NCI-H524 treated with DMSO at 0.1 percent for 48 hours (cell line): ENCODE measurements around the gene RNF19B.
"Not testable (repeated sequence)": the region's sequence is repeated elsewhere in the genome, so short reads cannot be mapped to it uniquely, and the experiment has no call there.

ENCODE experiments used
- DNase-seq: peaks from one replicate; lab custom pipeline; 2025; lab: John Stamatoyannopoulos, UW

The RNF19B gene, protein sequence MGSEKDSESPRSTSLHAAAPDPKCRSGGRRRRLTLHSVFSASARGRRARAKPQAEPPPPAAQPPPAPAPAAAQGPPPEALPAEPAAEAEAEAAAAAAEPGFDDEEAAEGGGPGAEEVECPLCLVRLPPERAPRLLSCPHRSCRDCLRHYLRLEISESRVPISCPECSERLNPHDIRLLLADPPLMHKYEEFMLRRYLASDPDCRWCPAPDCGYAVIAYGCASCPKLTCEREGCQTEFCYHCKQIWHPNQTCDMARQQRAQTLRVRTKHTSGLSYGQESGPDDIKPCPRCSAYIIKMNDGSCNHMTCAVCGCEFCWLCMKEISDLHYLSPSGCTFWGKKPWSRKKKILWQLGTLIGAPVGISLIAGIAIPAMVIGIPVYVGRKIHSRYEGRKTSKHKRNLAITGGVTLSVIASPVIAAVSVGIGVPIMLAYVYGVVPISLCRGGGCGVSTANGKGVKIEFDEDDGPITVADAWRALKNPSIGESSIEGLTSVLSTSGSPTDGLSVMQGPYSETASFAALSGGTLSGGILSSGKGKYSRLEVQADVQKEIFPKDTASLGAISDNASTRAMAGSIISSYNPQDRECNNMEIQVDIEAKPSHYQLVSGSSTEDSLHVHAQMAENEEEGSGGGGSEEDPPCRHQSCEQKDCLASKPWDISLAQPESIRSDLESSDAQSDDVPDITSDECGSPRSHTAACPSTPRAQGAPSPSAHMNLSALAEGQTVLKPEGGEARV

DNA sequence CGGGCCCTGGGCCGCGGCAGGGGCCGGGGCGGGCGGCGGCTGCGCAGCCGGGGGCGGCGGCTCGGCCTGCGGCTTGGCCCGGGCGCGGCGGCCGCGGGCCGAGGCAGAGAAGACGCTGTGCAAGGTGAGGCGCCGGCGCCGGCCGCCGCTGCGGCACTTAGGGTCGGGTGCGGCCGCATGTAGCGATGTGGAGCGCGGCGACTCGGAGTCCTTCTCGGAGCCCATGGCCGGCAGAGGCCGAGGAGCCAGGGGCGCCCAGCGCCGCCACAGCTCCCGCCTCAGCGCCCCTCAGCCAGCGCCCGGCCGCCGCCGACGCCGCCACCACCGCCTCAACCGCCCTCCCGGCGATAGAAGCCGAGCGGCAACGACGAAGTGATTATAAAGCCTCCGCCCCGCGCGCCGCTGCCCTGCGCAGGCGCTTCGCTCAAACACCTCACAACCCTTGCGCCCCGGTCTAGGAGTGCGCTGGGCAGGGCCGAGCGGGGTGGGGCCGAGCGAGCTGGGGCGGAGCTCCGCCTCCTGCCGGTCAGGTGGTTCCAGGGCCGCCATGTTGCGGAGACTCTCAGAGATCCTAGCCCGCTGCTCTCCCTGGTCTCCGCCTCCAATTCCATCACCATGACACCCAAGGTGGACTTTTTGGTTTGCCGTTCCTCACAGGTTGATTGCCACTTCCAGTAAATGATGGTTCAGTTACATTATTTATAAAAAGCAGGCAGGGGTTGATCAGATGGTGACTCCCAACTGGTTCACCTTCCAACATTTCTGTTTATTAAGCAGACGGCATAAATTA is at the start of gene RNF19B:
Gene RNF19B (minus strand): TSS at position 349 of the 790 bp plus-strand sequence. CDS start 124 bp downstream, at position 225.
- DNase-seq: peak; percentile 58

DNA sequence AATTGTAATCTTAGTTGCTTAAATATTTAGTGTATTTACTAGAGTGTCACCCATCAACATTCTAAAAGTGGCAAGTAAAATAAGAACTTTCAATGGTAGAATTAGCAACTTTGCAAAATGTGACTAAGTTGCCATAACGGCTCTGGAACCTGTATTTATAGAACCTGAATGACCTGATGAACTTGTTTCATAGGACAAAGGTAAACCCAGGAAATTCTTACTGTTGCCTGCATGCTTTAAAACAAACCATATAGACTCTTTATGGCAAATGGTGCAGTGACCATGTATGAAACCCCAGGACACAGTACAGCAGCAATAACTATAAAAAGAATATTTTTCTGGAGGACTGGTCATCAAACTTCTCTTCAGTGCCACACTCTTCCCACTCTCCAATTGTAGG is 49.2 kb upstream of the RNF19B start:
- no peak for DNase-seq

DNA sequence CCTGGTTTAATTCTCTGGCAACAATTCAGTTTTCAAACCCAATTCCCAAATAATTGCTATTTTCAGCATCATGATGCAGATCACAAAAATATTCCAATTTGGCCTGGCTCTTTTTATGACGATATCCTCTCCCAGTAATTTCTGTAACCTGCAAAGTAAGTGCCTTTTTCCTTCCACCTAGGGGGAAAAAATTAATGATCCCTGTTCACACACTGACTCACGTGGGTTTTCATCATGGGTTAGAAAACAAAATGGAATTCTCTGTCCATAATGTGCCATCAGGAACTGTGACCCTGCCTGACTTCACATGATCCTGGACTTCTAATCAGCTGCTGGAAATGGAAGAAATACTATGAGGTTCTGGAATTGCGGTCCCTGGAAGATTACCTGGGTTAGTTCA is 47.6 kb upstream of the RNF19B start:
- DNase-seq: no peak

DNA sequence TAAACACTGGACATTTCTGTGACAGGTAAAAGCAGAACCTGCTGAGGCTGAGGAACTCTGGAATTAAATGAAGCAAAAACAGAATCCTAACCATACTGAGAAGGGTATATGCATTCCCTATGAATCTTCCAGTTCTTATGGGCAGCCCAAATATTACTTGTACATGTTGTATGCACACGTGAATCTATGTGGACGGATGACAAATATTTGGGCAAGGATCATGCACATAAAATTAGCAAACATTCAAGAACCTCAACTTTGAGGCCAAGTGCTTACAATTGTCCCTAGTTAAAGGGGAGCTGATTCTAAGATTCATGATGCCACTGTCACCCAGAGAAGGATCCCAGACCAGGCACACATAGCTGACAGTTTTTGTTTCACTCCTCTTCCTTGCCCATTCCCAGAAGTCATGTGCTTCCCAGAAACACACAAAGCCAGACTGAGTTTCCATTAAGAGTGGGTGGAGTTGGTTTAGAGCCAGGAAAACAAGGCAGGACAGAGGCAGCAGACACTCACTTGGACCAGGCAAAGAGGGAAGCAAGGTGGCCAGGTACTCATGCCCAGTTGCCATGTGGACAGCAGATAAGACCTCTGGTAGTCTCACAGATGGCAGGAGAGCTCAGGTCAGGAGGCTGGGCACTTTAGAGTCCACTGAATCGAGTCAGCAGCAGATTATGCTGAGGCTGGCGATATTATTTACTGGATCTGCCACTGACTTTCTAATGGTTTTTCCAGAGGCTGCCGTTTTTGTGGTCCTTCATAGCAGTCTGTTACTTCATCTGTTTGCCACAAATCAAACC is 46.5 kb upstream of the RNF19B start:
- no peak for DNase-seq

DNA sequence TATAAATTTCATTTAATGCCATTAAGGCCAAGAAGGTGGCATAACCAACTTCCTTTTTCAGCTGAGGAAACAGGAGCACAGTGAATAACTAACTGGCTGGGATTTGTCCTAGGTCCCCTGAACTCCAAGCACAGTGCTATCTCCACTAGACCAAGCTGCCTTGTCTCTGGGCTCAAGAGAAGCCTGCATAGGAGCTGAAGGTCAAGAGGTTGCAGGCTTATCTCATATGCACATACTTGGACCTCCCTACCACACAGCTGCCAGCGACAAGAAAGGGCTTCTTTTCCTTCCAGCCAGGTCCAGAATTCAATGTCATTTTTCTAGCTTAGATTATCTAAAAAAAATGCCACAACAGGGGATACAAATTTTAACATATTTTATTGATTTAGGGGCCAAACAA is 45.0 kb upstream of the RNF19B start:
- DNase-seq: no peak

DNA sequence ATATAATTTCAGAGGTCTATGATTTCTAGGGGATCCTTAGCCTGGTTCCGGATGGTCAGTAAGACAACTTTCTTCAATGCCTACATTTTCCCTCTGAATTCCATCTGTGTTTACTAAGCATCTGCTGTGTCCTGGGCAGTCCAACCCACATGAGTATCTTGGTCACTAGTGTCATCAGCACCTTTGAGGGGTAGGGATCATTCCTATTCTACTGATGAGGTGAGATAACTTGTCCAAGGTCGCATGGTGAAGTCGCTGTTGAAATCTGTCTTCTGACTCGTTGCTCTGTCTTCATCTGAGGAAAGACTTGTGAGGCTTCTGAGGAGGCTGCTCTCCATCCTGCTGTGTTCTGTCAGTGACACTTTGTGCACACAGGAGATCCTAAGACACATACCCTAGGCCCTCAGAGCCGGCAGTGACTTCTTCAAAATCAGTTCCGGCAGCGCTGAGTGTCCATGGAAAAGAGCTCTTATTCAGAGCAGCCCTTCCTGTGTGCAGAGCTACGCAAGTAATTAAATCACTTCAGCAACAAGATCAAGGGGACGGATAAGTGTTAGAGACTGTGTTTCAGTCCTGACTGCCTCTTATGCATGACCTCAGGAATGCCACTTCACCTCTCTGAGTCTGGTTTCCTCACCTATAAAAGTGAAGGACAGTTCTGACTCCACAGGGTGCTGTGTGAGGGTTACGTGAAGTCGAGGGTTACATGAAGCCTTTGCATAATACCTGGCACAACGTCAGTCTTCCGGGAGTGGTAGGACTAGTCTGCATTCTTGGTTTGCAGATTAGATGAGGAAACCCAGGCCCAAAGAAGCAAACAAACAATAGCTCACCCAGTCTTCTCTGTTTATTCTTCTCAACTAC is 43.7 kb upstream of the RNF19B start:
- no peak for DNase-seq

DNA sequence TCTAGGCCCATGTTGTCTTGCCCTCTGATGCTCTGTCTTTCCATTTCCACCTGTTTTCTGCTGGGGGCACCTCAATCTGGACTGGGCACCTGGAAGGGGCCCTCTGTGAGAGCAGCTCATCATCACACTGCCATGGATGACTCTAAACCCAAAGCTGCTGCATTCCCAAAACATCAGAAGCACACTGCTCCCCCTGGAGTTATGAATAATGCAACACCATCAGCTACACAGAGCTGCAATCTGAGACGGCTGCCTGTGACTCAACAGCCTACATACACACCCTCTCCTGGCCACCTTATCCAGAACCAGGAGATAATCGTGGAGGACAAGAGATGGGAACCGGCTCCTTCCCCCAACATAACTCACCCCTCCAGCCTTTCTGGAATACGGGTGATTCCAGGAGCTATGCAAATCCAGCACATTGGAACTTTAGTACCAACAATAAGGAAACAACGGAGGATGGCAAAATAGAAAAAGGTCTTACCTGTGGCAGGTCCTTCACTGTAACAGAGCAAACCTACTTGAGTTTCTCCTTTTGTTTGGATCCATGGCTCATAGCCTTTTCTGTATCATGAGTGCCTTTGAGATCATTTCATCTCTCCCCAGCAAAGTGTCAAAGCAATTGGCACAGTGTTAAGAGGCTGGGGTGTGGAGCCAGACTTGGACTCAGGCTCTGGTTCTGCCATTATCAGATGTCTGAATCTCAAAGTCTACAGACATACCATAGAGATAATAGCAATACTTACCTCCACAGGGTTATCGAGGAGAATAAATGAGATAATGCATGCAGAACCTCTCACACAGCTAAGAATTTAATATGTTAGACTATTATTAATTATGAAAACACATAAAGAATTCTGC is 42.8 kb upstream of the RNF19B start:
- DNase-seq: no peak

DNA sequence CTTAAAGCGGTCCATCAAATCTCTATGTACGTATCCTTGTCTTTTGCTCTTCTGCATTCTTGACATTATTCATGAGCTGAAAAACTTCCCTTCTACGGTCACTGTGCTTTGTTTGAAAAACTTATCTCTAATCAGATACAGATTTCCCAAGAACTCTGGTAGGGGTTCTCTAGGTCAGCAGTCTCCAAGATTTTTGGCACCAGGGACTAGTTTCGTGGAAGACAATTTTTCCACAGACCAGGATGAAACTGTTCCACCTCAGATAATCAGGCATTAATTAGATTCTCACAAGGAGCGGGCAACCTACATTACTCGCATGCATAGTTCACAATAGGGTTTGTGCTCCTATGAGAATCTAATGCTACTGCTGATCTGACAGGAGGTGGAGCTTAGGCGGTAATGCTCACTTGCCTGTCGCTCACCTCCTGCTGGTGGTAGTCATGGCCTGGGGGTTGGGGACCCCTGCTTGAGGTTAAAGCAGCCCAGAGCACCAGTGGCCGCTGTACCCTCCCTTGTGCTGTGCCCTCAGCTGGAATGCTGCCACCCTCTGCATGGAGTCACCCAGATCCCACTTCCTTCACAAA is 41.3 kb upstream of the RNF19B start:
- no peak for DNase-seq

DNA sequence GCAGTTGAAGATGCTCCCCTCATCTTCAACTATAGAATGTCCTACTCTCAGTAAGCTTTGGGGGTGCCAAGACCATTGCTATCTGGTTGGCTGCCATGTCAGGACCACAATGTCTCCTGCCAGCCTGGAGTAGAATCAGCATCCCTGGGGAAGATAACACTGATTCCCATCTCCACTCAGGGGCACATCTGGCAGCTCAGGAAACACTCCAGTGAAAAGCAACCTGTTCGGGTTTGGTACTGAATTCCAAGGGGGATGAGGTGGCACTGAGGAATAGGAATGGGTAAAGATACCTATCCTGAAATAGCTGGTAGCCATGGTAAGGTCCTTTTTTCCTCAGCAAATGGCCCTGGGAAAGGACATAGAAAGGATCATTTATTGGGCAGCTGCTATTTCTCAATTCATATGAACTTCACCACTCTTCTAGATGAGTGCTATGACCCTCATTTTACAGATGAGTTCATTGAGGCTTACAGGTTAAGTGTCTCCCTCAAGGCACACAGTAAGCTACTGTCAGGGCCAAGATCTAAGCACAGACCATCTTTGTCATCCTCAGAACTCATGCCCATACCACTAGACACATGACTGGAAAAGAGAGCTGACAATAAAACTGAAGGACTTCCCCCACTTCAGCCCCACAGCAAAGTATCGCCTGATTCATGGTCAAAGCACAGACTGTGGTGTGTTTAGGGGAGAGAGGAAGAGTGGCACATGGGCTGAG is 40.7 kb upstream of the RNF19B start:
- DNase-seq: no peak

DNA sequence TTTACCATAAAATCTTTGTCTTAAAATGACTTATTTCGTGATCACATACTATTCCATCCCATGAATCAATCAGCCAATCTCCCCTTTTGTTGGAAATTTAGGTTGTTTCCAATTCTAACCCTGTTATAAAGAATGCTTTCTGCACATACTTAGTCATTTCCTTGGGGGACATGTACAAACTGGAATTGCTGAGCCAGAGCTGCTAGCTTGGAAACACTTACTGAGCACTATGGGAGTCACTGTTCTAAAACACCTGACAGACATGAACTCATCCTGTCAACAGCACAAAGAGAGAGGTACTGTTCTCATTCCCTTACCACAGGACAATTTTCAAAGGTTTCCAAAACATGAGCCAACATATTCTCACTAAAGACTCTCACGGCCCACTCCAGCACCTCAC is 40.0 kb upstream of the RNF19B start:
- DNase-seq: no peak

DNA sequence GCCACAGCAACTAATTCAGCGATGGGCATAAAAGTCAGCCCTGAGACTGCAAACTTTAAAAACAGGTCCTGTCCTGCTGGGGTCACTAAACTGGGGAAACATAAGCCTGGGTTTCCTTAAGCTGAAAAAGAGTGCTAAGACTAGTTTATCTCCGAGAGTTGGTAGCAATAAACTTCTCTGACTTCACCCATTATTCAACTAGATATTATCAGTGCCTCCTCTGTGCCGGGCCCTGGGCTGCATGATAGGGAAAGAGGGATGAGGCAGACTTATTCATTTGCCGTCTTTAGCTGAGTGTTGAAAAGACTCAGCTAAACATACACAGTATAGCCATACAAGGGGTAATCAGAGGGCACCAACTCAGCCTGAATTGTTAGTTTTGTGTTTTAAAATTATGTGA is 39.0 kb upstream of the RNF19B start:
- DNase-seq: no peak

DNA sequence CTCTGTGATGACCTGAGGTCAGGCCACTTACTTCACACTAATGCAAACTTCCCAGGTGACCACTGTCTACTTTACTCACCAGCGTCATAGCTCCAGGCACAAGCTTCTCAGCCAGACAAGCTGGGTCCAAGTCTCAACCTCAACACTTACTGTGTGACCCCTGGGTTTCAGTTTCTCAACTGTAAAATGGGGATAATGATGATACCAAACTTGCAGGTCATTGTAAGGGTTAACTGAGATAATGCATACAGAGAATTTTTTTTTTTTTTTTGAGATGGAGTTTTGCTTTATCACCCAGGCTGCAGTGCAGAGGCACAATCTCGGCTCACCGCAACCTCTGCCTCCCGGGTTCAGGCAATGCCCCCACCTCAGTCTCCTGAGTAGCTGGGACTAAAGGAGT is 37.4 kb upstream of the RNF19B start:
- DNase-seq: no peak

DNA sequence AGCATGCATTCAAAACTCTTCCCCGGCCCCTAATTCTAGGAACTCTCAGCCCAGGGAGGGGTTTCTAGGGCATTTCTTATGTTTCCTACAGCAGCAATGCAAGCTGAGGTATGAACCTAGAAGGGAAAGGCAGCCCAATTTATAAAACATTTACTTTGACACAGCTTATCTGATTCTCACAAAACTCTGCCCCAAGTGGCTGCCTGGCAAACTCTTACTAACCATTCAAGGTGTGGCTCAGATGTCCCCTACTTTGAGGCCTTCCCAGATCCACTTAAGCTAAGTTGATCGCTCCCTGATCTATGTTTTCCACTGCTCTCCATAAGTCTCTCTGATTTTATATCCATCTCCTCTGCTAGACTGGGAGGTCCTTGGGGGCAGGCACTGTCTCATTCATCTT is 36.7 kb upstream of the RNF19B start:
- no peak for DNase-seq

DNA sequence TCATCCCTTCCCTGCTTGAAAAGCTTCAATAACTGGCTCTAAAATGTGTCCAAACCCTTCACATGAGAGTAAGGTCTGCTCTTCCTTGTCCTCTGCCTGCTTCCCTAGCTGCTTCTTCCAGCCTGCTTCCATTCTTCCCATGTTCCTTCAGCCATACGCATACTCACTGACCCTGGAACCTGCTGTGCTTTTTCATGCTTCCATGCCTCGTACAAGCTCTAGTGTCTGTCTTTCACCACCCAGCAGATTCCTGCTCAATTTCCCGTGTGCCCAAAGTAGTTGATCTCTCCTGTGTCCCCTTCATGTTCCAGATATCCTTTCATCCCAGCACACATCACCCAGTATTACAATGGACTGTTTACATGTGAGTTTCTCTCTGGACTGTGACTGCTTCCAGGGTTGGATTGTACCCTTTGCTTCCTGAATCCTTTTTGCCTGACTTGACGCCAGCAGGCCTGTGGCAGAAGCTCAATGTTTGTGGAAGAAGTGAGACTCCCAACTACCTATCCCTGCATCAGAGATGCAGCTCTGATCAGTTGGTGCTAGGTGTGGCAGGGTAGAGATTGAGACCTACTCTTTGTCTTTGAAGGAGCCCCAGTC is 35.9 kb upstream of the RNF19B start:
- no peak for DNase-seq

DNA sequence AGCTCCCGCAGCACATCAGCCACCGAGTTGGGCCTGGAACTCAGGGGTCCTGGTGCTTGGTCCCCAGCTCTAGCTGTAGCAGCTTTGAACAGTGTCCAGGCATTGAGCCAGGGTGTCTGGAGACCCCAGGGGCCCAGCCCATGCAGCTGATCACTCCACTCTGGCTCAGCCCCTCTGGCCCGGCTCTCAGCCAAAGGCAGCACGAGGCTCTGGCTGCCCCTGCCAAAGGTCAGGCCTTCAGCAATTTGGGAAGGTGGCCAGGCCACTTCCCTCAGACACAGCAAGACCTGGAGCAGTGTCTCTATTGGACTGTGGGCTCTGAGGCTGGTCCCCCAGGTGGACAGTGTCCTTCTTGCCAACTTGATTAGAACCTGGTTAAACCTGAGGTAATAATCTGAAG is 34.4 kb upstream of the RNF19B start:
- no peak for DNase-seq

DNA sequence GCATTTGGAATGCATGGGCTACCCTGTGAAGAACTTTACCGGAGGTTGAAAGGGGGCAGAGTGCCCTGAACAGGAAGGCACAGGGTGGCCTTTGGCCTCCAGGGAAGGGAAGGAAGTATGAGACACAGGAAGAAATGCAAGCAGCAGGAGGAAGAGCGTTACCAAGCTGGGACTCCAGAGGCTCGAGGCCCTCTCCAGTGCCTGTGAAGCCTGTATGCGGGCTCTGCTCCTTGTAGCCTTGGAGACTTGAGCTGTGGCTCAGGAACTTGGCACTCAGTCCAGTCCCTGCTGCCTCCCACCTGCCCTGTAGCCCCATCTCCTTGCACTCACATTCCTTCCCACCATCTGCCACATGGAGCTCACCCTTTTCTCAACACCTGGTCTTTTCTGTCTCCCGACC is 33.5 kb upstream of the RNF19B start:
- no peak for DNase-seq

DNA sequence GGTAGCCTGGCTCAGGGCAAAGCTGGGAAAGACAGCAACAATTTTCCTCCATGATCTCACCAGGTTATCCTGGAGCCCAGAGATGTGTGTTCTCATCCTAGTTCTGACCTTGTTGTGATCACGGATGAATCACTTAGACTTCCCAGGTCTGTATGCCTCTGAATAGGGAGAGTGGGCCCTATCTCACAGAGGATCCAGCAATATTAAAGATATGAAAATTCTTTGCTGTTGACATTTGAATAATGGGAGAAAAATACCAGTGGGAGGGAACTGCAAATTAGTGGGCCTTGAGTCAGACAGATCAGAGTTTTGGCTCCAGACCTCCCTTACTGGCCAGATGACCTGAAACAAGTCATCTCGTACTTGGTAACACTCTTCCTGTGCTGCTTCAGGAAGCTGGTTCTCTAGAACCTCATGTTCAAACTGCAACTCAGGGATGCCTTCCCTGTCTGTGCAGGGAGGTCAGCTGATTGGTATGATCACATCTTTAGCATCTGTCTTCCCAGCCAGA is 32.8 kb upstream of the RNF19B start:
- no peak for DNase-seq

DNA sequence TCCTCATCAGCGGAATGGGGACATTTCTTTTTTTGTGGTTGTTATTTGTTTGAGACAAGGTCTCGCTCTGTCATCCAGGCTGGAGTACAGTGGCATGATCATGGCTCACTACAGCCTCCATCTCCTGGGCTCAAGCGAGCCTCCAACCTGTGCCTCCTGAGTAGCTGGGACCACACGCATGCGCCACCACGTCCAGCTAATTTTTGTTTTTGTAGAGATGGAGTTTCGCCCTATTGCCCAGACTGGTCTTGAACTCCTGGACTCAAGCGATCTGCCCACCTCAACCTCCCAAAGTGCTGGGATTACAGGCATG is 28.7 kb upstream of the RNF19B start:
- not testable (repeated sequence) for DNase-seq
